NOMO-1 (cell line): Measurements from ENCODE around the gene CEP63.
A peak's percentile ranks its signal among the peaks of the same experiment; 100 is the strongest.
"Not testable (repeated sequence)": the region's sequence is repeated elsewhere in the genome, so short reads cannot be mapped to it uniquely, and the experiment has no call there.

Source experiments
- DNase-seq, 2 experiments: peaks; one replicate each; lab custom pipeline; 2025; ENCODE audit not compliant: unreplicated experiment in 2 of 2; lab: John Stamatoyannopoulos, UW

Gene CEP63

GRCh38 chr3:134505485-134505884 is 19.6 kb downstream of the CEP63 start:
- DNase-seq, result no peak

DNA sequence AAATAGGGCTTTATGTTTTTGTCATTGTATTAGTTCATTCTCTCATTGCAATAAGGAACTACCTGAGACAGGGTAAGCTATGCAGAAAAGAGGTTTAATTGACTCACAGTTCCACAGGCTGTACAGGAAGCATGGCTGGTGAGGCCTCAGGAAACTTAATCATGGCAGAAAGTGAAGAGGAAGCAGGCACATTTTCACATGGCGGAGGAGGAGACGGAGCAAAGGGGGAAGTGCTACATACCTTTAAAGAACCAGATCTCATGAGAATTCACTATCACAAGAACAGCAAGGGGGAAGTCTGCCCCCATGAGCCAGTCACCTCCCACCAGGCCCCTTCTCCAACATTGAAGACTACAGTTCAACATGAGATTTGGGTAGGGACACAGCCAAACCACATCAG is 25.6 kb downstream of the CEP63 start:
- peak; percentile 9 to 22 for DNase-seq

GRCh38 chr3:134516905-134517304 is 31.0 kb downstream of the CEP63 start:
- no peak for DNase-seq

DNA sequence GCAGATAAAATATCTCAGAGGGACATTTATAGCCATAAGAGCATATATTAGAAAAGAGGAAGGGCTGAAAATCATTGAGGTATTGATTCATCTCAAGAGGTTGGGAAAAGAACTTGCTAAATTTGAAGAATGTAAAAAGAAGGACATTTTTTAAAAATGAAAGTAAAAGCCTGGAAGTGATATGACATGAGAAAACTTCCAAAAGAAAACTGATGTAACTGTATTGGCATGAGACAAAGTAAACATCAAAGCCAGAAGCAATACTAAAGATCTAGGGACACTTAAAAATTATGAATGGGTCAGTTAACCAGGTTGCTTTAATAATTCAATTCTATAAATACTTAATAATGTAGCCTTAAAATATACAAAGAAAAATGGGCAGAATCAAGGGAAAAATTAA is 31.9 kb downstream of the CEP63 start:
- DNase-seq, result peak in 1 of 2 experiments; percentile 15

DNA sequence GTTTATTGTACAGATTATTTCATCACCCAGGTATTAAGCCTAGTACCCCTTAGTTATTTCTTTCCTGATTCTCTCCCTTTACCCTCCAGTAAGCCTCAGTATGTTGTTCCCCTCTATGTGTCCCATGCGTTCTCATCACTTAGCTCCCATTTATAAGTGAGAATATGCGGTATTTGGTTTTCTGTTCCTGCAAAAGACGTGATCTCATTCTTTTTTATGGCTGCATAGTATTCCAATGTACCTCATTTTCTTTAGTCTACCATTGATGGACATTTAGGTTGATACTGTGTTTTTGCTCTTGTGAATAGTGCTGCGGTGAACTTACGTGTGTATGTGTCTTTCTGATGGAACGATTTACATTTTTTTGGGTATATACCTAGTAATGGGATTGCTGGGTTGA is 36.7 kb downstream of the CEP63 start:
- no peak for DNase-seq

GRCh38 chr3:134525293-134525692 is 39.4 kb downstream of the CEP63 start:
- no peak for DNase-seq

DNA sequence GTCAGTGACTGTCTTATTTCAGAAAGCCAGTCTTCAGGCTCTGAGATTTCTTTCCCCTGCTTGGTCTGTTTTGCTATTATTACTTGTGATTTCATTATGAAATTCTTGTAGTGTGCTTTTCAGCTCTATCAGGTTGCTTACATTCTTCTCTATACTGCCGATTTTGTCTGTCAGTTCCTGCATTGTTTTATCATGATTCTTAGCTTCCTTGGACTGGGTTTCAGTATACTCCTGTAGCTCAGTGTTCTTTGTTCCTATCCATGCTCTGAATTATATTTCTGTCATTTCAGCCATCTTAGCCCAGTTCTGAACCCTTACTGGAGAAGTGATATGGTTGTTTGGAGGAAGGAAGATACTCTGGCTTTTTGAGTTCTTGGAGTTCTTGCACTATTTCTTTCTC is 40.5 kb downstream of the CEP63 start:
- DNase-seq, result no peak

DNA sequence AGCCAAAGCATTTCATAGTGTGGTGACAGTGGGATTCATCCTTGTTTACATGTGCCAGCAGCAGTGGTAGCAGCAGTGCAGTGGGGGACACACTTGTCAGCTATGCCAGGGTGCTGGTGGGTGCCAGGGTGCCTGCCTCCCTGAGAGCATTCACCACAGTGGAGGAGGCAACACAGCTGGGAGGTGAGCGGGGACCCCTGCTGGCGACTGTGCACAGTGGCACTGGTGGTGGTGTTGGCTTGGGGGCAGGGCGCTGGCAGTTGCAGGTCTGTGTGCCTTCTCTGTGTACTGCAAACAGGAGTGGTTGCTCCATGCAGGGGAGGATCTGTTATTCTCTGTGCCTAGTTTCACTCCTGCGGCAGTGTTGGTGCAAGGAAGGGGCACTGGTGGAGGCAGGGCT is 41.2 kb downstream of the CEP63 start:
- DNase-seq, result no peak

GRCh38 chr3:134527538-134528186 is 41.8 kb downstream of the CEP63 start:
- DNase-seq, result no peak

DNA sequence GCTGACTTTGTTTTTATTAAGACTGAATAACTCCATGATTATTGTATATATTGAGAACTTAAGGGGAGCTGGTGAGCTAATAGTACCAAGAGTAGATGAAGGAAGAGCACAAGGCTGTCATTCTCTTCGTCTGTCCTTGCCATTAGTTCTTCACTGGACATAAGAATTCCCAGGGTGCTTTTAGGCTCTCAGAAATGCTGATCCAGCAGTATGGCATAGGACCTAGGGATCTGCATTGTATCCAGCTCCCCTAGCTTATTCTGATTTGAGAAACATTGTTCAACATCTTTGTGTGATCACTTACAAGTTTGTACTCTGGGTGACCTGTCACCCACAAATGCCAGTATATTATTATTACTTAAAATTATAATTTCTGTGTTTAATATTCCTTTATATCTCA is 47.6 kb downstream of the CEP63 start:
- no peak for DNase-seq

DNA sequence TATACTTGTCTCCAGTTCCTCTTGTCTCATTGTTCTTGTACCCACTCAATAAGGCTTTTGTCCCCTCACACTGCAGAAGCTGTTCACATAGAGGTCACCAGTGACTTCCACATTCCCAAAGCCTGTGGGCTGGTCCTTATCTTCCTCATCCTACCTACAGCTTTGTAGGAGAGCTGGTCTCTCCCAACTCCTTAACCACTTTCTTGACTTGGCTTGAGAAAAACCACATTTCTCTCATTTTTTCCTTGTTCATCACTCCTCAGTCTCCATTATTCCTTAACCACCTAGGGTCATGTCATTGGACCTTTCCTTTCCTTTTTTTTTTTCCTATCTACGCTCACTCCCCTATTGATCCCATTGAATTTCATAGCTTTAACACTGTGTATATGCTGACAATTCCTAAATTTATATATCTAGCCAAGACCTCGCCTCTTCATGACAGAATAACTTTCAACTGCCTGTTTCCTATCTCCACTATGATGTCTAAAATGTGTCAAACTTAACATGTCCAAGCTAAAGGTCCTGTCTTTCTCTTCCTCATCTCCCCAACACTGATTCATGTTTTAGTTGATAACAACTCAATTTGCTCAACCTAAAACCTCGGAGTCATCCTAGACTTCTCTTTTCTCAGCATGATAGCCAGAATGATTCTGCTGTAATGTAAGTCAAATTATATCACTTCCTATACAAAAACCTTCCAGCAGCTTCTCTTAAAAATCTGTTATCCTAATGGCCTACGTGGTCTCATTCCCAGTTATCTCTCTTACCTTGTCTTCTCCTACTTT is 49.5 kb downstream of the CEP63 start:
- DNase-seq, result peak in 1 of 2 experiments; percentile 86

DNA sequence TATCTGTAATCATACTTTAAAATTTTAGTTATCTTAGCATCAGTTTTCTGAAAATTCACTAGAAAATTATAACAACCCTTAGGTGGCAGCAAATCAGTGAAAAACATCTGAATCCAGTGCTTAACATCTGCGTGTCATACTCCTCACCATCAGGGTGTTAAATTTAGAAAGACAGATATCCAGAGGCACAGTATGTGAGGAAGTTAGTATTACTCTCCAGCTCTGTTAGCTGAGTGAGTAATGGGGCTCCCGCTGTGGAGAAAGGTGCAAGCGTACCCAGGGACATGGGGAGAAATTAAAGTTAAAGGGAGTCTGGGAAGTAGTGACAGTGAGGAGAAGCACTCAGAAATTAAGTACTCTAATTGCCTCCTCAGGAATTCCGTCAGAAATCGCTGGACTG is 50.9 kb downstream of the CEP63 start:
- no peak for DNase-seq

DNA sequence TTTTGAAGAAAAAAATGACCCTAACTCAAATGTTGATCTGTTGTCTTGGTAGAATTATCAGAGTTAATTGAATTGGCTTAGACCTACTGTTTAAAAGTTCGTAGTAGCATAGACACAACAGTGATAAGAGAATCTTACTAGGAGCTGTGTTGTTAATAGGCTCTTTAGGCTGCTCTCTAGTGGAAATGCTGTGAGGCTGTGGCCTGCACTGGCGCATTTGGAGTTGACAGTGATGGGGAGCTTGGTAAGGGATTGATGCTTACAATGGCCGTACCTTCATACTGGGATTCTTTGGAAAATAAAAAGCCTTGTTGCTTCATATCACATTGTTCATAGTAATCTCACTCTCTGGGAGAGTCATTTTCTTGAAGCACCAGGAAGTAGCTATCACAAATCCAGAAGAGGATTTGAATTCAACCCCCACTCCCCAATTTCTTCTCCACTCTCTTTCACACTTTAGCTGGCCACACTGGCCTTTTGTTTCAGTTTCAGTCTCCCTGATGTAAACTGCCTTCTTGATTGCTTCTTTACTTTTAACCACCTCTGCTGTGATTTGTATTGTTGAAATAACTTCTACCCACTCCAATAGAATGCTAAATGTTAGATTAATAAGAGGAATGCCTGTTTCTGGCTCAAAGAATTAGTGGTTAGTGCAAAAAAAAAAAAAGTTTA is 56.6 kb downstream of the CEP63 start:
- DNase-seq, result peak in 1 of 2 experiments; percentile 19

GRCh38 chr3:134543113-134543512 is 57.3 kb downstream of the CEP63 start:
- DNase-seq, result peak; percentile 83 to 85

DNA sequence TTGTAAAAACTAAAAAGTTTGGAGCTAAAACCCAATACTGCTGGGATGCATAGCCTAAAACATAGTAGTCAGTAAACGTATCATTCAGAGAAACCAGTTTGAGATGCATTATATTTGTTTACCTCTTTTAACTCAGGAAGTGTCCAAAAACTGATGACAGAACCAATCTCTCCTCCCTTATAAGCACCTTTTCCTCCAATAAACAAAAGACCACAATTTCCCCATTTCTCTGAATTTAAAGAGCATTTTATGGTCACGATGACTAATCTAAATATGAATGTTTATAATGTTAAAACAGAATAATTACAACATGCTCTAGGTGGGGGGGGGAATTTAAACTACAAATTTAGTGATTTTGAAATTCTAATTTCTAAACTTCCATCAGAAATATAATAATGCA is 58.5 kb downstream of the CEP63 start:
- DNase-seq, result peak; percentile 81 to 92

- not testable (repeated sequence) for DNase-seq
These were observed 58.9 kb downstream of the CEP63 start for GRCh38 chr3:134544783-134545182.

- DNase-seq, result no peak
These were observed 60.0 kb downstream of the CEP63 start for GRCh38 chr3:134545818-134546217.

- no peak for DNase-seq
These were observed 66.9 kb downstream of the CEP63 start for GRCh38 chr3:134552784-134553183.

DNA sequence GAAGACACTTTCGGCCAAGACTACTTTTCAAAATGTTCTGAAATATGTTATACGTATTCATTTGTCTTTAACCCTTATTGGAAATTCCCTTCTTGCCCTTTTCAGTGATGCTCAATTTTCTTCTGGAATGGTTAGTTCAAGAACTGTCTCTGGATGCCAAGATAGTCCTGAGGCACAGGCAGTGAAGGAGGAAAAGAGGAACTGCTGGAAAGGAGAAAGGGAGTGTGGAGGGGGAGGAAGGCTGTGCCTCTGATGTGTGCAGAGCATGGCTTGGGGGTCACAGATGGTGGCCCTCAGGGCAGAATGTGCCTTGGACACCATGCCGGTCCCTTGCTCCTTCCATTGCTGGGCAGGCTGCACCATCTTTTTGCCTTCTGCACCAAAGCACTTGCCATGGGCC is 73.7 kb downstream of the CEP63 start:
- DNase-seq, result no peak

- DNase-seq, result no peak
These were observed 76.2 kb downstream of the CEP63 start for GRCh38 chr3:134562055-134562454.

- DNase-seq, result no peak
These were observed 77.7 kb downstream of the CEP63 start for GRCh38 chr3:134563601-134564000.

DNA sequence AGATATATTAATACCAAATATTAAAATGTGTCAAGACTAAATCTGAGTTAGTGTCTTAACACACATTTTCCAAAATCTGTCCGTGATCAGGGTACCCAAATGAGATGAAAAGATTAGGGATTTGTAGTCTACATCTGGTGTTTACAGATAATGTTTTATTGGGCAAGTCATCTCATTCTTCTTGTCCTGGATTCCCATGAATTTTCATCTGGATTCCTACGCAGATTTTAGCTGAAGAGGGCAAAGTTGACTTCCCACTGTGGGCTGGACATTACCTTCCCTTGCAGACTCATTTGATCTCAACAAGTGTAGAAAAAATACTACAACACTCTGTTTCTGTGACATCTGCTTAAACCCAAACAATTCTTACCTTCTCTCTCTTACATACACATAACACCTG is 79.1 kb downstream of the CEP63 start:
- DNase-seq, result no peak
